Activated effector memory CD4-positive, alpha-beta T cell treated with Interleukin-2 at 50 U/mL for 16 hours (primary cell): ENCODE results near the gene ETHE1.
"Not testable (repeated sequence)": the region's sequence is repeated elsewhere in the genome, so short reads cannot be mapped to it uniquely, and the experiment has no call there.

Source experiments
- DNase-seq: peaks from one replicate; pipeline ENCODE4 v3.0.0-alpha.2; 2020

Gene ETHE1

GRCh38 chr19:43522929-43523328 lies 4.1 kb downstream of the ETHE1 start:
- no peak for DNase-seq

- peak; percentile 58 for DNase-seq
These were observed 7.4 kb downstream of the ETHE1 start for GRCh38 chr19:43519436-43520088.

GRCh38 chr19:43518051-43518450 lies 8.9 kb downstream of the ETHE1 start:
- no peak for DNase-seq

GRCh38 chr19:43512399-43512798 lies 14.6 kb downstream of the ETHE1 start:
- not testable (repeated sequence) for DNase-seq

GRCh38 chr19:43511324-43511723 lies 15.7 kb downstream of the ETHE1 start:
- DNase-seq = no peak

GRCh38 chr19:43510713-43511112 lies 16.3 kb downstream of the ETHE1 start:
- no peak for DNase-seq

GRCh38 chr19:43507880-43508279 lies 19.1 kb downstream of the ETHE1 start:
- no peak for DNase-seq

GRCh38 chr19:43506629-43507028 lies 20.4 kb downstream of the ETHE1 start:
- DNase-seq = no peak

- no peak for DNase-seq
These were observed 21.1 kb downstream of the ETHE1 start for GRCh38 chr19:43505941-43506340.

- no peak for DNase-seq
These were observed 21.9 kb downstream of the ETHE1 start for GRCh38 chr19:43505186-43505456.

- DNase-seq = peak; percentile 44
These were observed 22.4 kb downstream of the ETHE1 start, which contains the start of gene PHLDB3 for GRCh38 chr19:43504426-43505185. Gene PHLDB3, minus strand, starts transcription at chr19:43504746. Its CDS starts 628 bp downstream, at chr19:43504118.

- peak; percentile 98 for DNase-seq
These were observed 23.2 kb downstream of the ETHE1 start for GRCh38 chr19:43503501-43504425.

- no peak for DNase-seq
These were observed 24.5 kb downstream of the ETHE1 start for GRCh38 chr19:43502419-43502976.

GRCh38 chr19:43501661-43502418 lies 25.2 kb downstream of the ETHE1 start:
- DNase-seq = no peak

GRCh38 chr19:43499042-43499441 lies 28.0 kb downstream of the ETHE1 start:
- no peak for DNase-seq

GRCh38 chr19:43498233-43498842 lies 28.7 kb downstream of the ETHE1 start:
- no peak for DNase-seq

GRCh38 chr19:43496960-43497359 lies 30.0 kb downstream of the ETHE1 start:
- DNase-seq = no peak

GRCh38 chr19:43495082-43495481 lies 31.9 kb downstream of the ETHE1 start:
- DNase-seq = no peak

GRCh38 chr19:43490759-43491158 lies 36.2 kb downstream of the ETHE1 start:
- DNase-seq = no peak

- DNase-seq = no peak
These were observed 36.9 kb downstream of the ETHE1 start for GRCh38 chr19:43489979-43490599.

GRCh38 chr19:43489310-43489709 lies 37.7 kb downstream of the ETHE1 start:
- no peak for DNase-seq

GRCh38 chr19:43488179-43488578 lies 38.8 kb downstream of the ETHE1 start:
- no peak for DNase-seq
